Activated naive CD4-positive, alpha-beta T cell treated with anti-CD3 and anti-CD28 coated beads, Interleukin-2, amount 10 ng/mL, durations not matched to agents 7 days and 5 days (primary cell): Measurements from ENCODE around the gene PIP4P1.
A peak's percentile ranks its signal among the peaks of the same experiment; 100 is the strongest.

ENCODE experiments used
- CTCF ChIA-PET: fragments of 350-600 bp; sonication (Branson Sonifier 250); formaldehyde crosslinking; loops from one replicate; lab custom pipeline; 2021; ENCODE audit warnings: antibody characterized with exemption; lab: Charles Lee
- DNase-seq: peaks from one replicate; pipeline ENCODE4 v3.0.0-alpha.2; 2020
- H3K27ac Mint-ChIP-seq: one replicate; pipeline ENCODE4 v1.8.0; 2021; ENCODE audit warnings: mild to moderate bottlenecking, moderate library complexity, mixed read lengths
- H3K27me3 Mint-ChIP-seq: one replicate; pipeline ENCODE4 v1.8.0; 2021; ENCODE audit warnings: mild to moderate bottlenecking, mixed read lengths
- H3K36me3 Mint-ChIP-seq: one replicate; pipeline ENCODE4 v1.8.0; 2021; ENCODE audit warnings: mixed read lengths
- H3K4me1 Mint-ChIP-seq: one replicate; pipeline ENCODE4 v1.8.0; 2021; ENCODE audit warnings: mixed read lengths
- H3K4me3 Mint-ChIP-seq: one replicate; pipeline ENCODE4 v1.8.0; 2021; ENCODE audit warnings: mild to moderate bottlenecking, moderate library complexity, mixed read lengths
- H3K9me3 Mint-ChIP-seq: one replicate; pipeline ENCODE4 v1.8.0; 2021; ENCODE audit warnings: mixed read lengths

Gene PIP4P1

DNA sequence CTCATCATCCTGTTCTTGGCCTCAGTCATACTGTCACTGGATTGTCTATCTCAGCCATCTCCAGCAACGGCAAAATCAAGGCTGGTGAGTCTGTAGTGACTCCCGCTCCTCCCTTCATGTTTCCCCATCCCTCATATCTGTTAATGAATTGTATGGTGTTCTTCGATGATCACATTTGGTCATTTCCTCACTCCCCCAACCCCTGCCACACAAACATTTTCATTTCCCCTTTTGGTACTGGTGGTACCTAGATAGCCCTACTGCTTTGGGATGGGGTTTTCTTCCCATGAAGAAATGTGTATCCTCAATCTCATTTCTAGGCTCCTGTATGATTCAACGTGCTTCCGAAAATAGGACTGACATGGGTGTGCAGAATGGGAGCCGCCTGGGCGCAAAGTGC, 22.6 kb downstream of the PIP4P1 start:
- DNase-seq, result no peak
- Mint-ChIP-seq H3K27ac (no peak overlapping the region), H3K27me3 (peaks cover 22% of the 10 kb centered on the region), H3K36me3 (peaks cover 6% of the 10 kb centered on the region), H3K9me3 (no peaks in the 10 kb centered on the region), H3K4me1 (peaks cover 22% of the 10 kb centered on the region), H3K4me3 (no peak overlapping the region)
- CTCF ChIA-PET, result no interaction called here

DNA sequence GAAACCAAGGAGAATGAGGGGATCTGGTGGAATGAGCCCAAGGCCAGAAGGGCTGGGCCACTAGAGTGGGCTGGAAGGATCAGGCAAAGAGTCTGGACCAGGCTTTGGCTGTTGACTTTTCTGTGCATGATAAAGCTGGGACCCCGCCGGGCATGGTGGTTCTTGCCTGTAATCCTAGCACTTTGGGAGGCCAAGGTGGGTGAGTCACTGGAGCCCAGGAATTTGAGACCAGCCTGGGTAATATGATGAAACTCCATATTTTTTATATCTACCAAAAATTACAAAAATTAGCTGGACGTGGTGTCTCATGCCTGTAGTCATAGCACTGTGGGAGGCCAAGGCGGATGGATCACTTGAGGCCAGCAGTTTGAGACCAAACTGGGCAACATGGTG, 24.9 kb downstream of the PIP4P1 start:
- H3K27ac Mint-ChIP-seq, result no peak overlapping the region
- H3K4me1 Mint-ChIP-seq, result peaks cover 14% of the 10 kb centered on the region
- DNase-seq, result no peak
- peaks cover 26% of the 10 kb centered on the region for H3K27me3 Mint-ChIP-seq
- CTCF ChIA-PET, result interaction anchor here (0.7 kb wide), 1 partner anchor 9 kb away, joined by 3 read pairs; no protein-coding TSS in a partner anchor
- no peaks in the 10 kb centered on the region for H3K9me3 Mint-ChIP-seq
- no peaks in the 10 kb centered on the region for H3K36me3 Mint-ChIP-seq
- no peak overlapping the region for H3K4me3 Mint-ChIP-seq

DNA sequence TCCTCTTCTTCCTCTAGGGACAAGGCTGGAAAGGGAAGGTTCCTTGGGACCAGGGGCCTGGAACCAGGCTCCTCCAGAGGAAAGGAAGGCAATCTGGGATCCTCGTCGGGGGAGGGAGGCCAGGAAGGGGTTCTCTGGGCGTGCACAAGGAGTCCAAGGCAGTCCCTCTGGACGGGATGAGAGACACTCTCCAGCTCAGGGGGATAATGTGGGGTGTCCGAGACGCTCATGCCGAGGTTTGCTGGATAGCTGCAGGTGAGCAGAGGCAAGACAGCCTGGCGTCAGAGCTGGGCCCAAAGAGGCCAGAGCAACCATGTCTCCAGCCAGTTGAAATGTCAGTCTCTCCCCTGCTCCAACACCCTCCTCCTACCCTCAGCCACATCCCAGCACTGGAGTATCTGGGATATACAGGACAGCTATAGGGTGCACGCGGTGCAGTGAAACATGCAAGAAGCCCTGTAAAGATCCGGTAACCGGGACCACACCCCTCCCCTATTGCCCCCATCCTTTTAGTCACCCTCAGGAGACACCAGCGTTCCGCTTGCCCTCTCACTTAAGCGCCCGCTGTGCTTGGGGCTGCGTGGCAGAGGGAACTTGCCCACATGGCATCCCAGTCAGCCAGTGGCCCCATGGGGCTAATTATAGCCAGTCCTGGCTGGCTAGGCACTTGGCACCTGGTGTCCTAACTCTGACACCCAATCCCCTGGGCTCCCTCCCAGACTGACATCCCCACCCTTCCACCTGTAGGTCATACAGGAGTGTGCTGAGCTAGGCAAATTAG, 25.5 kb downstream of the PIP4P1 start, which contains the start of gene KLHL33:
TSS of gene KLHL33 (minus strand) at position 585 of the 781 bp plus-strand sequence. CDS start at position 230, 355 bp downstream.
- H3K27me3 Mint-ChIP-seq, result peaks cover 26% of the 10 kb centered on the region
- H3K27ac Mint-ChIP-seq, result no peak within 1 kb of the TSS
- DNase-seq, result no peak
- no peaks in the 10 kb centered on the region for H3K36me3 Mint-ChIP-seq
- CTCF ChIA-PET, result interaction anchor here (0.7 kb wide), 1 partner anchor 9 kb away, joined by 3 read pairs; no protein-coding TSS in a partner anchor
- no peak within 1 kb of the TSS for H3K4me3 Mint-ChIP-seq
- H3K4me1 Mint-ChIP-seq, result peaks cover 9% of the 10 kb centered on the region
- H3K9me3 Mint-ChIP-seq, result no peaks in the 10 kb centered on the region

DNA sequence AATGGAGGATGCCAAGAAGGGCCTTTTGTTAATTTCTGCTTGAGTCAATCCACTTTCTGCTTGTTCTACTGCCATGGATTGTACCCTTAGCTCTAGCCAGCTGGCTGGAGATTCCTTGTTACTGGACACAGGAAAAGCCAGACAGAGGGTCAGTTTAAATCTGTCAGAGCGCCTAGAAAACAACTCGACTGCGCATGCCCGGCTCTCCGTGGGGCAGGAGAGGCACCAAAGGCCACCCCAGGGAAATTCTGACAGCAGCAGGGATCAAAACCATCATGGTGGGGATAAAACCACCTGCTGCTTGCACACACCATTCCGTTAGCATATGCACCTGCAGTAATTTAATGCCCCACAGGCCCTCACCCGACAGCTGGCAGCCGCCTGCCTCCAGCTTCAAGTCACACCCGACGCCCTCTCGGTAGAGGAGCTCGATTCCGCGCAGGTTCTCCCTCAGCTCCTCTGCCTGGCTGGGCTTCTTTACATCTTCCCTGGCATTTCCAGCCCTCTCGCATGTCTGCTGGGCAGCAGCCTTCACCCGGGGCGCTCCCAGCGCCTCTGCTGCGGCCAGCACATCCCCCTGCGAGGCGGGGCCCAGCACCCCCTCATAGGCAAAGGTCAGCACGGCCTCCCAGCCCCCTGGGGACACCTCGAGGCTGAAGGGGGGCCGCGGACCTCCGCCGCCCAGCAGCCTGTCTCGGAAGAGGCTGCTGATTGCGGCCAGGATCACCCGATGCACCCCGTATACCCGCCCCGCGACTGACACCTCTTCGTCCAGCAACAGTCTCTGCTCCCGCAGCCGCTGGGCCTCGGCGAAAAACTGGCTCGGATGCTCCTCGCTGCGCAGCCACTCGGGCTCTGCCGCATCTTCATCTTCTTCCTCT, 26.3 kb downstream of the PIP4P1 start:
- CTCF ChIA-PET, result no interaction called here
- no peaks in the 10 kb centered on the region for H3K9me3 Mint-ChIP-seq
- H3K36me3 Mint-ChIP-seq, result no peaks in the 10 kb centered on the region
- no peak overlapping the region for H3K27ac Mint-ChIP-seq
- no peak overlapping the region for H3K4me3 Mint-ChIP-seq
- H3K4me1 Mint-ChIP-seq, result peaks cover 5% of the 10 kb centered on the region
- no peak for DNase-seq
- H3K27me3 Mint-ChIP-seq, result peaks cover 26% of the 10 kb centered on the region

DNA sequence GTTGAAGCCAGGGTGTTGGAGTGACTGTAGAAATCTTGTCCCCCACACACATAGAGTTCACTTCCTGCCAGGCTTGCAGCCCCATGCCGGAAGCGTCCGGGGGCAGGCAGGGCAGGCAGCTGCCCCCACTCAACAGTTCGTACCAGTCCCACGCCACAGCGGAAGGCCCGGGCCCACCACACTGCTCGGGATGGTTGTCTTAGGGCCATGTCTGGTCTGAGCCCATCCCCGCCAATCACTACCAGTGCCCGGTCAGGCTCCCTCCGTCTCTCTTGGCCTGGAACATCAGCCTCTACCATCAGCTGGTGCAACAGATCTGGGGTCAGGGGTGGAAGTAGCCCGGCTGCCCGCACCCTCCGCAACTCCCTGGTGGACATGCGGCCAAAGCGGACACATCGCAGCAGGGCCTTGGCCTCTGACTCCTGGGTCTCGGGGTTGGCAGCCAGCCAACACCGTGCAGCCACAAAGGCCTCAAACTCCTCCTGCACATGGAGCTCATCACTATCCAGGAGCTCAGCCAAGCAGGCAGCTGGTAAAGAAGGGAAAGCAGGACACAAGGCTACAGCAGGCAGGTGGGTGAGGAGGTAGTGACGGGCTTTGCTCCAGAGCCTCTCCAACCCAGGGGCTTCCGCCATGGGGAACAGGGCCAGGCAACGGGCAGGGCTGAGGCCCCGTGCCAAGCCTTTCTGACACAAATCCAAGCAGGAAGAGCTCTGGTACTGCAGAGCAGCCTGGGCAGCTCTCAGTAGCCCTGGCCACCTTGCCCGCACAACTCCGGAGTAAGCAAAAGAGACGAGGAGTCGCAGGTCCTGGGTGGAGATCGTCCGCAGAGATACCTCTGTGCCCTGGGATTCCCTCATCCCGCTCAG, 31.2 kb downstream of the PIP4P1 start:
- H3K9me3 Mint-ChIP-seq, result no peaks in the 10 kb centered on the region
- DNase-seq, result no peak
- no peak overlapping the region for H3K4me3 Mint-ChIP-seq
- peaks cover 36% of the 10 kb centered on the region for H3K4me1 Mint-ChIP-seq
- peaks cover 2% of the 10 kb centered on the region for H3K36me3 Mint-ChIP-seq
- H3K27ac Mint-ChIP-seq, result peak overlapping the region; percentile 43
- CTCF ChIA-PET, result interaction anchor here (2.2 kb wide), 1 partner anchor 14 kb away, joined by 7 read pairs; no protein-coding TSS in a partner anchor
- H3K27me3 Mint-ChIP-seq, result peaks cover 8% of the 10 kb centered on the region

DNA sequence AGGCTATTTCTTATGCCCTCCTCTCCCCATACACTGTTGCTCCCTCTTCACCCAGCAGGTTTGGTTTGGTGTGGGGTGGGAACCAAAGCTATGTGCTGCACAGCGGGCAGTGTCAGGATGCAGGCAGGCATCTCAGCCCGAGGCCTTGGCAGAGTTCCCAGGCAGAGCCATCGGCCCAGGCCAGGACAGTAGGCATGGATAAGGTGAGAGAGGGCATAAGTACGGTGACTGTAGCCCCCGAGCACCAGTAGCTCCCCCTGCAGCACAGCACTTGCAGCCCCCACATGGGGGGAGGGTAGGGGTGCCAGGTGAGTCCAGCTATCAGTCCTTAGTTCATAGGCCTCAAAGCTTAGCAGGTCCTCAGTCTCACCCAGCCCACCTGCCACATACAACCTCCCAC, 32.4 kb downstream of the PIP4P1 start:
- CTCF ChIA-PET, result interaction anchor here (2.2 kb wide), 1 partner anchor 13 kb away, joined by 7 read pairs; no protein-coding TSS in a partner anchor
- Mint-ChIP-seq H3K27ac (peak overlapping the region; percentile 52), H3K9me3 (no peaks in the 10 kb centered on the region), H3K36me3 (peaks cover 2% of the 10 kb centered on the region), H3K4me3 (no peak overlapping the region), H3K27me3 (peaks cover 8% of the 10 kb centered on the region), H3K4me1 (peaks cover 36% of the 10 kb centered on the region)
- no peak for DNase-seq

DNA sequence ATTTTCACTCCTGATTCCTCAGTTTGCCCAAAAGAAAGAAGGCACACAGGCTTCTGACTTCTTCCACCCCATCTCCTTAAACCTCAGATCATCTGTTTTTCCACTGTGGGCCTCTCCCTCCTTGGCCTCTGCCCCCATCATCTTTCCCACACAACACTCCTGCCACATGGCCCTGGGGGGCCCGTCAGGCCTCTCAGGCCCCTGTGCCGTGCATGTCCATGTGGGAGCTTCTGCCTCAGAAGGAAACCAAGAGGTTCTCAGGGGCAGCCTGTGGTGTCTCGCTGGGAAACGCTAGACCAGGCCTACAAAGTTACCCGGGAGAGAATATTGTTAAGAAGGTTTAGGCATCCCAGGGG, 33.2 kb downstream of the PIP4P1 start:
- H3K27me3 Mint-ChIP-seq, result peaks cover 8% of the 10 kb centered on the region
- H3K4me1 Mint-ChIP-seq, result peaks cover 36% of the 10 kb centered on the region
- CTCF ChIA-PET, result interaction anchor here (1.1 kb wide), 1 partner anchor 12 kb away, joined by 4 read pairs; no protein-coding TSS in a partner anchor
- peak overlapping the region; percentile 29 for H3K4me3 Mint-ChIP-seq
- H3K36me3 Mint-ChIP-seq, result peaks cover 2% of the 10 kb centered on the region
- H3K27ac Mint-ChIP-seq, result peak overlapping the region; percentile 90
- no peak for DNase-seq
- H3K9me3 Mint-ChIP-seq, result no peaks in the 10 kb centered on the region

DNA sequence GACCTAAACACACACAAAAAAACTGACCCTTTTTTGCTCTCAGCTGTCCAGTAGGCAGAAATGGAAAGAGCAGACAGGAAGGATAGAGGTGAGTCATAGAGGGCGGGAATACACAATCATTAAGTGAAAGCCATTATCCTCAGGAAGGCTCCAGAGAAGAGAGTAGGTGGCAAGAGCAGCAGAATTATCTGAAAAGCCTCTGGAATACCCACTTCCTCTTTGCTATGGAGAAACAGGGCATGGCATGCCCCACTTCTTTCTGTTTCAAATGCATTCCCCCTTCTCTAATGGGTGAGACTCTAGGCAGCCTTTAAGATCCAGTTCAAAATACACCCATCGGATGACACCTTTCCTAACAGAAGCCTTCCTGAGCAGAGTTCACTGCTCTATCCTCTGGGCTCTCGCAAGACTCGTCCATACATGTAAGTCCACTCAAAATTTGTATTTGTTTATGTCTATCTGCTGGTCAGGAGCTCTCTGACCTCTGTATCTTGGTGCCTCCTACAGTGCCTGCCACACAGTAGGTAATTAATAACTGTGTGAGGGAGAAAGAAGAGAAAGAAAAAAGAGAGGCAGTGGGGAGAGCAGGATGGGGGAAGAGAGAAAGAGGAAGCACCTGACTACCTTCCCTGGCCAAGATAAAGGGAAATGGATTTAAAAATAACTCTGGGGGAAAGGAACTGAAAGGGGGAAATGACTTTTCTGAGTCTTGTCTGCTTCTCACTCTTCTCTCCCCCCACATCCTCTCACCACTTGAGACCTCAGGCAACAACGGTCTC, 33.8 kb downstream of the PIP4P1 start:
- CTCF ChIA-PET, result interaction anchor here (1.1 kb wide), 1 partner anchor 12 kb away, joined by 4 read pairs; no protein-coding TSS in a partner anchor
- no peak for DNase-seq
- H3K4me1 Mint-ChIP-seq, result peaks cover 36% of the 10 kb centered on the region
- H3K27ac Mint-ChIP-seq, result peak overlapping the region; percentile 90
- H3K27me3 Mint-ChIP-seq, result peaks cover 4% of the 10 kb centered on the region
- H3K9me3 Mint-ChIP-seq, result no peaks in the 10 kb centered on the region
- H3K4me3 Mint-ChIP-seq, result peak overlapping the region; percentile 29
- H3K36me3 Mint-ChIP-seq, result peaks cover 2% of the 10 kb centered on the region

DNA sequence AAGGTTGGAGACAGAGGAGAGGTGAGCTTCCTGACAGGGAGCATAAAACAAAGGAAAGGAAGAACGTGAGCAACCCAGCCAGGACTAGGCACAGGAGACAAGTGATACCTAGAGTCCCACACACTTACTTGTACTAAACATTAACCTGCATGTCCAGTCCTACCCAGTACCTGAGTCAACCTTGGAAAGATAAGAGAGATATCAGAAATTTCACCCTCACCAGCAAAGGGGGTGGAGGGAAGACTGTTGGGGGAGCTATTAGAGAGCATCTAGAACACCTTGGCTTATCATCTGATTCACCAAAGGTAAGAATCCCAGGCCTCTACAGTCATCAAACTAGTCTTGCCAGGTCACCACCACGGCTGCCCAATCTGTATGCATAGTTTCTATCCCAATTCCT, 36.4 kb downstream of the PIP4P1 start:
- H3K4me1 Mint-ChIP-seq, result peaks cover 34% of the 10 kb centered on the region
- no peaks in the 10 kb centered on the region for H3K9me3 Mint-ChIP-seq
- peaks cover 2% of the 10 kb centered on the region for H3K36me3 Mint-ChIP-seq
- CTCF ChIA-PET, result interaction anchor here (3.2 kb wide), 1 partner anchor 10 kb away, joined by 20 read pairs; no protein-coding TSS in a partner anchor
- DNase-seq, result no peak
- no peak overlapping the region for H3K4me3 Mint-ChIP-seq
- no peak overlapping the region for H3K27ac Mint-ChIP-seq
- no peaks in the 10 kb centered on the region for H3K27me3 Mint-ChIP-seq

DNA sequence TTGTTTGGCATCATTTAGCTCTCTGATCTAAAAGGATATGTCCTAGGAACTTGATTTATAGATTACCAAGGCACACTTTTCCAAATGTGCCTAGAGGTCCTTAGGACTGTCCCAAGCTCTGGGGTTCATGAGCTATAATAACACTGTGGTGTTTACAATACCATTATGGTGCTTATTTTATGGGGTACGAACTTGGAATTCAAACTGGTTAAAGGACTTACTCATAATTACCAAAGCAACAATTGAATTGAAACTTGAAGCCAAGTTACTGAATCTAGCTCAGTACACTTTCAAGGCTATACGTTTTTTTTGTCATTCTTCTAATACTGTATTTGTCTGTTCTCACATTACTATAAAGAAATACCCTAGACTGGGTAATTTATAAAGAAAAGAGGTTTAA, 38.3 kb downstream of the PIP4P1 start:
- H3K4me1 Mint-ChIP-seq, result peaks cover 15% of the 10 kb centered on the region
- no peak overlapping the region for H3K27ac Mint-ChIP-seq
- no peaks in the 10 kb centered on the region for H3K27me3 Mint-ChIP-seq

DNA sequence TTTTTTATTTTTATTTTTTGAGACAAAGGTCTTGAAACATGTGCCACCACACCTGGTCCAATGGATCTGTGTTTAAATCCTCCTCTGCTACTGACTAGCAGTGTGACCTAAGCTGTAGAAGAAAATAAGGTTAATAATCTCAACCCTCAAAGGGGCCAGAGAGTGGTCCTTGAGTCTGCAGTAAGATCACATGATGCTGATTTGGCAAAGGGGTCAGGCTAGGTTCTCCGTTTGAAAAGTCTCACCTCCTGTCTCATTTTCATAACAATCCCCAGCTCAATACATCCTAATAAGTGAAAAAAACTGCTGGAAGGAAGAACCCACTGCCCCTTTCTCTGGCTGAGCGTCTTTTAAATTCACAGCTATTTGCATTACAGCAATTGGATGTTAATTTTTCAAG, 40.0 kb downstream of the PIP4P1 start:
- peaks cover 6% of the 10 kb centered on the region for H3K4me1 Mint-ChIP-seq
- CTCF ChIA-PET, result no interaction called here
- H3K9me3 Mint-ChIP-seq, result no peaks in the 10 kb centered on the region
- H3K27me3 Mint-ChIP-seq, result no peaks in the 10 kb centered on the region
- H3K36me3 Mint-ChIP-seq, result no peaks in the 10 kb centered on the region
- no peak overlapping the region for H3K27ac Mint-ChIP-seq
- no peak for DNase-seq
- no peak overlapping the region for H3K4me3 Mint-ChIP-seq

More for the DNA sequence above, 38.3 kb downstream of the PIP4P1 start:
- Mint-ChIP-seq H3K4me3 (no peak overlapping the region), H3K9me3 (no peaks in the 10 kb centered on the region), H3K36me3 (no peaks in the 10 kb centered on the region)
- no peak for DNase-seq
- CTCF ChIA-PET, result interaction anchor here (0.7 to 1.1 kb wide), 2 partner anchors 9 to 187 kb away, joined by 3 to 6 read pairs; no protein-coding TSS in a partner anchor

DNA sequence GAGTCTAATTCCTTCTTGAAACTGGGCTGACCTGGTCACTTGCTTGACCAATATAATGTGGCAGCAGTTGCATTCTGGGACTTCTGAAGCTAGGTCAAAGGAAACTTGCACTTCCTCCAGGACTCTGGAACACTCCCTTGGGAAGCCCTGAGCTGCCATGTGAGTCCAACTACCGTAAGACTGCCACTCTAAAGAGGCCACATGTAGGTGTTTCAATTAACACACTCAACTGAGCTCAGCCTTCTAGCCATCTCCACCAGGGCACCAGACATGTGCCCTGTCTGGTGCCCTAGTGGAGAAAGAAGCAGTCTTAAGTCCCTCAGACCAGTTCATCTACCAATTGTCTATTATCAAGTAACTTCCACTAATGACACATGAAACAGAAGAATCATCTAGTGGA, 41.8 kb downstream of the PIP4P1 start:
- Mint-ChIP-seq H3K27me3 (no peaks in the 10 kb centered on the region), H3K27ac (no peak overlapping the region), H3K4me3 (no peak overlapping the region), H3K36me3 (no peaks in the 10 kb centered on the region), H3K4me1 (peaks cover 14% of the 10 kb centered on the region), H3K9me3 (no peaks in the 10 kb centered on the region)
- no peak for DNase-seq
- CTCF ChIA-PET, result no interaction called here

DNA sequence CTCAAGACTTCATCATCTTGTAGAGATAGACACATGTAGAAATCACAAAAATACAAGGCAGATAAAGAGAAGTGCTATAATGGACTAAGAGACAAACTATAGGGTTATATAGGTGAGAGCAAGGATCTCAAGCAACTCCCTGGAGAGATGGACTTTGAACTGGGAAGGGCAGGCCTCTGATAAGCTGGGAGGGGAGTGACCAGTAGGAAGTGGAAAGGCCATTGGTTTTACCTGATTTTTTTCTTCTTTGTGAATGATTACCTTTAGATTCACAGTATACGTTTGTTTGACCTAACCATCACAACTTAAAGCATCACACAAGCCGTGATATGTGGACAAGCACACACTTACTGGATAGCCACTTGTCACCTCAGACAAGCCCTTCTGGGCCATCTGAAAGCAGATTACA, 42.7 kb downstream of the PIP4P1 start:
- Mint-ChIP-seq H3K4me3 (no peak overlapping the region), H3K9me3 (no peaks in the 10 kb centered on the region), H3K4me1 (peaks cover 22% of the 10 kb centered on the region), H3K27ac (no peak overlapping the region), H3K27me3 (no peaks in the 10 kb centered on the region), H3K36me3 (peaks cover 1% of the 10 kb centered on the region)
- CTCF ChIA-PET, result no interaction called here
- DNase-seq, result no peak
